HG03139 (cell line): Measurements from ENCODE around the gene FAM117A.
"Not testable (repeated sequence)": the region's sequence is repeated elsewhere in the genome, so short reads cannot be mapped to it uniquely, and the experiment has no call there.

Source experiments
- ATAC-seq: cut with Tn5 transposase; IDR thresholded peaks from one replicate; pipeline ENCODE4 v1.9.1; 2021; ENCODE audit not compliant: unreplicated experiment

FAM117A gene

DNA sequence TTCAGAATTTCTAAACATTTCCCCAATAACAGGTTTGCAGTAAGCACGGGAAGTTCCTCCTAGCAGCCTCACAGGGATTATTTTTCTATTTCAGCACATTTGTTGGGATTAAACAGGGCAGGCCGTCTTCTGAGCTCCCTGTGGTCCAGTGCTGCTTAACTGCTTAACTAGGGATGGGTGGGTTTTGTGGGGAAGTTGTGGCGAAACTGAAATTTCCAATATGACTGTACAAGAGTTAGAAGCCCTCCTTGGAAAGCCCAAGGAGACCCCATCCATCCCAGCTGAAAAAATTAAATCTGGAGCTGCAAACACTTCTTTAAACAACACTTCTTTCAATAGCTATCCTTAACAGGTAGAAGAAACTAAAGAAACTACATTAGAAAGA lies 22.2 kb downstream of the FAM117A start:
- no peak for ATAC-seq

DNA sequence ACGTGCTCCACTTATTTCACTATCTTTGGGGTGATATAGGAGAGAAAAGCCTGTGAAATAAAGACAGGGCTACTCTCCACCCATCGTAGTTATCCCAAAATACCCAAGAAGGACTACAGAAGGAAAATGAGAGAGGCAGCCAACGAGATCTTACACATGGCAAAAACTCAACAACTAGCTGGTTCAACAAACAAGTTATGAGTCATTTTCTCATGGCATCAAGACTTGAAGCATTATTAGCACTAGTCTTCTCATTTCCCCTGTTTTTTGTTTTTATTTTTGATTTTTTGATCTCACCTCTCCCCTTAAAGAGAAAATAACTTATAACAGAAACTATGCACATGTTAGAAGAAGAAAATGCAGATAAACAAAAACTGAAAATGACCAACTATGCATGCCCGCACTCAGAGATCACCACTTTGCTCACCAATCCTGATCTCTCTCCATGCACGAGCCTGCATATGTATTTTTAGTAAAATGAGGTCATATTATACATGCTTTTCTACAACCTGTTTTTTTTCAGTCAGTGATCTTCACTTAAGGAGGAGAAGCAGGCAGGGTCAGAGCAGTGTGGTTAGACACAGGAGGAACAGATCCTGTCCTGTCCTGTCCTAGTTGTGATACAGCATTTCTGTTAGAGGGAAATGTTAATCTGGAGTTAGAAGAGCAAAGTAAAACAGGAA lies 22.8 kb downstream of the FAM117A start:
- ATAC-seq: no peak

DNA sequence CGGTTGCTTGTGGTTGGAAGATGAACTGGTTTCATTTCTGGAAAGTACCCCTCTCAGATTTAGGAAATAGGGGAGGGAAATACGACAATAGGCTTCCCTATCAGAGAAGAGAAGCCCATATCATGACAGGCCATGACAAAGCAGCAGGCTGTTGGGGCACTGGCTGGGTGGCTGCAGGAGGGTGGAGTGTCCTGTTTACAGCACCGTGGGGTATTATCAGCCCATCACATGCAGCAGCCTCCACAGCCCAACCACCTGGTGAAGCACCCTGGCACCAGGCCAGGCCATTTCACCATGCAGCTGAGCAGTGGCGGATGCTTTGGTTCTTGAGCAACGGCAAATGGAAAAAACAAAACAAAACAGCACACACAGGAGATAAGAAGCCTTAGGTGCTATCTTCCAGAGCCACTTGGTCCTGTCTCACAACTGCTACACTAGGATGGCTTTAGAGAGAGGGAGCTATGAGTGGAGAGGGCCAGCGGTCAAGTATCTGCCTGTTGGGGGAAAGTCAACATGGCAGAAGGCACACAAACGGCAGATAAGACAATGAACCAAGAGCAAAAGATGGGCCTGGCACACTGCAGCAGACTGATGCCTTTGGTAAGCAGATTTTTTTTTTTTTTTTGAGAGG lies 24.2 kb downstream of the FAM117A start:
- ATAC-seq: peak; percentile 54

DNA sequence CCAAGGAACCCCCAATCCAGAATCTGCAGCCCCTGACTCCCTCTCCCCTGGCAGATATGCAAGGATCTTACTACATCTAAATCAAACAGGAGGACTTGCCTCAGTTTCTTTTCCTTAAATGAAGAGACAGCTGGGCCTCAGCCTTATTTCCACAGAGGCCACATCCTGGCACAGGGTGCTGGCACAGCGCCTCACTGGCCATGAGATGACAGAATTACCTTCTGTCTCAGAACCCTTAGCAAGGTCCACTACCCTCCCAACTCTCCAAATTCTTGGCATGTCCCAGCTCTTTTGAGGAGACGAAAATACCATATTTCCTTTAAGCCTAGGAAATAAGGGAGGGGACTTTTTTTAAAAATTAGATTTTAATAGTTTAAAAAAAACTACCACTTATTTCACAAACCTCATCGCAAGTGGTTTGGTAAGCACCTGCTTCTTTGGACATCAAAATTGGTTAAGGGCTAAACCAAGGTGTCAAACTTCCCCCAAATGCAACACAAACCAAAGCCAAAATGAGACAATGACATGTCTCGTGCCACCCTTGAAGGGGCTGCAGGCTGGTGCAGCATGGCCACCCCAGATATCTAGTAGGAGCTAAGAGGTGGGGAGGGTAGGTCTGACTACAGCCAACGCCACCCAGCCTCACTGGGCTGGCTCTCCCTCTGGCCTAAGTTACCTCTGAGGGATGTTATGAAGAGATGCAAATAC lies 25.3 kb downstream of the FAM117A start:
- ATAC-seq: no peak

DNA sequence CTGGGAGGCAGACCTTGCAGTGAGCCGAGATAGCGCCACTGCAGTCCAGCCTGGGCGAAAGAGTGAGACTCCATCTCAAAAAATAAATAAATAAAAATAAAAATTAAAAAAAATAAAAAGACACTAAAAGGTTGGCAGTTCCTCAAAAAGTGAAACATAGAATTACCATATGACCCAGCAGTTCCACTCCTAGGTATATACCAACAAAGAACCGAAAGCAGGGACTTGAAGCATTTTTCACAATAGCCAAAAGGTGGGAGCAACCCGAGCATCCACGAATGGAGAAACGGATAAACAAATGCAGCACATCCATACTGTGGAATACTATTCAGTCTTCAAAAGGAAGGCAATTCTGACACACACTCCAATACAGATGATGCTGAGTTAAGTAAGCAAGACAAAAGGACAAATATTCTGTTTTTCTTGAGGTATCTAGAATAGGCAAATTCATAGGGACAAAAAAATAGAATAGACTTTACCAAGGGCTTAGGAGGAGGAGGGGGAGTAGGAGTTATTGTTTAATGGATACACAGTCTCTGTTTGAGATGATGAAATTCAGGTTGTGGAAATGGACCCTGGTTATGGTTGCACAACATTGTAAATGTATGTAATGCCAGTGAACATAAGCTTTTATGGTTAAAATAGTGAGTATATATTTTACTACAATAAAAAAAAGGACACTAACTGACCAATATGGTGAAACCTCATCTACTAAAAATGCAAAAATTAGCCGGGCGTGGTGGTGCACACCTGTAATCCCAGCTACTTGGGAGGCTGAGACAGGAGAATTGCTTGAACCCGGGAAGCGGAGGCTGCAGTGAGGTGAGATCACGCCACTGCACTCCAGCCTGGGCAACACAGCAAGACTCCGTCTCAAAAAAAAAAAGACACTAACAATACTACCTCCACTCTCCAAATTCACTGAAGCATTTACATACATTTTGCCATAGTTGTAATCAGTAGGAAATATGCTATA lies 29.1 kb downstream of the FAM117A start:
- no peak for ATAC-seq

DNA sequence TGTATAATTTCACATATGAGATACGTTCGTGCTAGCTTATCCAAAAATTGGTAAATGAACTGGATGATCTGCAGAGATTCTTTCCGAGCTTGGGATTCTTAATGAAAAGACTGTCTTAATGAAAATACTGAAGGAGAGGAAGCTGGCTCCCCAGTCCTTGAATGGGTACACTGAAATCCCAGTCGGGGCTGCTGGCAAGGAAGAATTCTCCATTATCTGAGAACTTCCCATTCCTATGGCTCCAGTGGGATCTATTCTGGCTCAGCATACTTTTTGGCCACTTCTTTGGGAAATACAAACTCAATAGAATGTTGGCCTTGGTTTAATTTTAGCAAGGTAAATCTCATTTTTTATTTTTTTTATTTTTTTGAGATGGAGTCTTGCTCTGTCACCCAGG lies 32.5 kb downstream of the FAM117A start:
- no peak for ATAC-seq

DNA sequence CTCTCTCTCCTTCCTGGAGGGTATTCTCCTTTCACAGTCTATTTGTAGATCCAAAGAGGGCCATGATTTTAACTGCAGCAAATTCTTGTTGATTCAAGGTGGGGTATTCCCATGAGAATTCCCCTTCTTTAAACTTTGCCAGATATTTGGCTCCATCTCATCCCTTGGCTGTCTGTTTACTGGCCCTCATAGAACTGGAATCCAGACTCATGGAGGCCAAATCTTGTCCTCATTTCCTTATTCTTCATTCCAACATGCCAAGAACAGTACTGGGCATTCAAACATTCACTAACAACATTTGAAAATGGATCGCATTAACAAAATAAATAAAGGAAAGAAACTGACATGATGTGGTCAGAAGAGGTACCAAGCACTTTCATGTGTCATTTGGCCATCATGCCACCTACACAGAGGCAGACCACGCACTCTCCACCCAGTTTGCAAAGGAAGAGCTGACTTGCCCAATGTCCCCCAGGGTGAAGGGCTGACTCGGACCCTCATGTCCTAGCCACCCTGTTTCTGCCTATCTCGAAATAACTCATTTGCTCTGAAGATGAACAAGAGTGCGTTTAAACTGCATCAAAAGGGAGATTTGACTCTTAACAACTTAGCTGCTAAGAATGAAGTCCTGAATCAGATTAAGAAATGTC lies 33.0 kb downstream of the FAM117A start:
- ATAC-seq: no peak

DNA sequence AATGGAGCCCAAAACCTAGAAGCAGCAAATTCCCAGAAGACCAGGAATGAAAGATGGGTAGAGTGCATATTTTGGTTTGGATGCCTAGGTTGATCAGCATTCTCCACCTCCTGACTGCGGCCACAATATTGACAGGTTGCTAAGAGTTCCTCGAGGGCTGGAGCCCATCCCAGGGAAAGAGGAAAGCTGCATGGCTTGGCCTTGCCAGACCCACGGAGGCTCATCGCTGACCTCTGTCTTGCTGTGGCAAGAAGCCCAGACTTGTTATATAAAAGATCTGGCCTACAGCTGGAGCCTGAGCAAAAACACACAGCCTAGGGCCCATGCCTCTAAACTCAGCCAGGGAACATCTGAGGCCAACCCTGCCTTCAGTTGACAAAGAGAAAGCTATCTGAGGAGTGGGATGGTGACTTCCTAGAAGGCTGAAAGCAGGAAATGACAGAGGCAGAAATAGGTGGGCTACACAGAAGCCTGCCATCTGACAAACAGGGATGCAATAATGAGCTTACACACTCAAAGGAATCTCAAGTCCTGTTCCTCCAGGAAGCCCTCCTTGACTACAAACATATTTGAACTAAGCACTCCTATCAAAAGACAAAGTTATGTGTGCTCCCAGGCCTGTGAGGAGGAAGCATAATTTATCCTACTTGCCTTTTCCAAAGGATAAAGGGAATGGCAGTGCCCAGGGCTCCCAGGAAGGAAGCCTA lies 33.7 kb downstream of the FAM117A start:
- no peak for ATAC-seq

DNA sequence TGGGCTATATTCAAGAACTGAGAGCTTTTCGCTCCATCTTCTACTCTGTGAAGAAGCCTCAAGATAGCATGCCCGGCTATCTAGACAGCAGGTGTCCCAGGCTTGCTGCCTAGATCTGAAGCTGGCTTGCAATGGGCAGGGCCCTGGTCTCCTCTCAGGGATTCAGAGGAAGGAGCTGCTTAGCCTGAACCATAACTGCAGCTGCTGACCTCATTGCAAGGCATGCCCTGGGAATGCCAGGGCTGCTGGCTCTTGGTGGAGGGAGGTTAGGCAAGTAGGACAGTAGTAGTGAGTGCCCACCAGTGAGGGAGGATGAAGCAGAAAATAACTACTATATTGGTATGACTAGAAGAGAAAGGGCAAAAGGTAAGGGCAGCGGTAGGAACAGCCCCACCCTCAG lies 34.9 kb downstream of the FAM117A start:
- no peak for ATAC-seq

DNA sequence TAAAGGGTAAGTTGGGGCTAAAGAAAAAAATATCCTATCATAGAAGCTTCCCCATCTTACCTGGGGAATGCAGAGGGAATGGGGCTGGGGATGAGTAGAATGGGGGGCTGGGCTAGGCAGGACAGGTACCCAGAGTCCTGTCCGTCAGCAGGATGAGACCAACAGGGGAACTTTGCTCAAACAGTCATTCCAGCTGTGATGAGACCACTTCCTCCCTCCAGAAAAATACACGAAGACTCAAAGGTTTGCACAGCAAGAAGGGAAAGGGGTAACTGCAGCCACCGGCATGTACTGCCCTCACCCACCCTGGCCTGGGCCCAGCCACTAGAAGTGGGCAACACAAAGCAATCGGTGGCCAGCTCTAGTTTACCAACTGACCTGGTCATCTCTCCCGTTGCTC lies 35.5 kb downstream of the FAM117A start:
- ATAC-seq: no peak

DNA sequence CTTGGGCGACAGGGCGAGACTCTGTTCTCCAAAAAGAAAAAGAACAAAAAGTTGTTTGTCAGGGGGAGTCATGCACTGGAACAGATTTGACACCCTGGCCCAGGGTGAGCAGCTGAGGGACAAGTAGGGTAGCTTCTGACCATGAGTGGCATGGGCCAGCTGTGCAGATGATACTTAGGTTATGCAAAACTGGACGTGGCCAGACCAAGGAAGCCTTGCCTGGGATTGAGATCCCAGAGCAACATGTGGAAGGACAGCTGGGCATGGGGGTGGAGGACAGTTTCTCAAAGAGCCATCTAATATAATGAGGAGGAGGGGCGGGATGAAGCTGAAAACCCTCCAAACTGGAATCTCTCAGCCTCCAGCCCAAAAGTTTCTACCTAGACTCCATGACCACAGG lies 36.6 kb downstream of the FAM117A start:
- no peak for ATAC-seq

DNA sequence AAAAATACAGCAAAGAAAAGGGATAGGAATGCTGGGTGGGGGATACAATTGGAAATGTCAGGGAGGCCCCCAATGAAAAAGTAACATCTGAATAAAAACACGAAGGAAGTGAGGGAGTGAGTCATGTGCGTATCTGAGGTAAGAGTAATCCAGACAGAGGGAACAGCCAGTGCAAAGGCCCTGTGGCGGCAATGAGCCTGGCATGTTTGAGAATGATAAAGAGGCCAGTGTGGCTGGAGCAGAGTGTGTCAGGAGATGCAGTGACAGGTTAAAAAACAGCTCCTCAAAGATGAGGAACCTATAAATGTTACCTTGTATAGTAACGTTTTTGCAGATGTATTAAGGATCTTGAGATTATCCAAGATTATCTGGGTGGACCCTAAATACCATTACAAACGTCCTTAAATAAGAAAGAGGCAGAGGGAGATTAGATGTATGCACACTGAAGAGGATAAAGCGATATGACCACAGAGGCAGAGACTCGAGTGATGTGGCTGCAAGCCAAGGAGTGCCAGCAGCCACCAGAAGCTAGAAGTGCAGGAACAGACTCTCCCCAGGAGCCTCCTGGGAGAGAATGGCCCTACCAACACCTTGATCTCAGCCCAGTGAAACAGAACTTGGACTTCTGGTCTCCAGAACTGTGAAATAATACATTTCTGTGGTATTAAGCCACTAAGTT lies 38.3 kb downstream of the FAM117A start:
- ATAC-seq: no peak

DNA sequence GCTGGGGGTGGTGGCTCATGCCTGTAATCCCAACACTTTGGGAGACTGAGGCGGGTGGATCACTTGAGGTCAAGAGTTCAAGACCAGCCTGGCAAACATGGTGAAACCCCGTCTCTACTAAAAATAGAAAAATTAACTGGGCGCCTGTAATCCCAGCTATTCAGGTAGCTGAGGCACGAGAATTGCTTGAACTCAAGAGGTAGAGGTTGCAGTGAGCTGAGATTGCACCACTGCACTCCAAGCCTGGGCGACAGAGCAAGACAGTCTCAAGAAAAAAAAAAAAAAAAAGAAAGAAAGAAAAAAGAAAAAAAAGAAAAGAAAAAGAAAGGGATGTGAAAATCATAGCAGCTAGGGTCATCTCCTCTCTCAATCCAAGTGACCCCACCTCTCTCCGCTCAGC lies 39.4 kb downstream of the FAM117A start:
- ATAC-seq: not testable (repeated sequence)

DNA sequence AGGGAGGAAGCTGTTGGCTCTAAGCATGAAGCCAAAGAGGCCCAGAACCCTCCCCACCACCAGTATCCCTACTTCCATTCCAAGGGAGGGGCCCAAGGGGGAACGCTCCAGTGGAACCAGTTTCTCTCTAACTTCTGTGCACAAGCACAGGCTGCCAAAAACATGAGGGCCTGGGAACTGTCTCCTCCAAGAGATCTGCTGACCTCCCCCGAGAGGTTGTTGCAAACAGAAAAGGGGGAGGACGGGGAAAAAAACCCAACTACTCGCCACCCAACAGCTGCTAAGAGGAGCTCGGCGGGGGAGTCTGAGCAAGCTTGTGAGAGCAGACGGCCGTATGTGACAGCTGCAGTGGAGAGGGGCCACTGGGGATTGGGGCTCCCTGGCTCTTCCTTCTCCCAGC lies 40.5 kb downstream of the FAM117A start:
- no peak for ATAC-seq

DNA sequence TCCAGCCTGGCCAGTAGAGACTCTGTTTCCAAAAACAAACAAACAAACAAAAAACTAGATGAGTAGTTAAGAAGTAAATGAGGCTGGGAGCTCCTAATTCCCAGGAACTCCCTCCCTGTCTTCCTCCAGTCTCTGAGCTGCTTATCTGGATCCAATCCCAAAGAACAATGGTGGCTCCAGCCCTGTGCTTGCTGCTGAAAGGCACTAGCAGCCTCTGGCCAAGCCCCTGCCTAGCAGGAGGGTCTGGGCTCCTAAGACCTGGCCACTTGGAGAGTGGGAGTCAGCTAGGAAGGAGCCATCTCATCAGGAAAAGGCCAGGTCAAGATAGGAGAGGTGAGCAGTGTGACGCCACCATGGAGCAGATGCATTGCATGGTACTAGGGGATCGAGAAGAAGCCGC lies 41.9 kb downstream of the FAM117A start:
- no peak for ATAC-seq

DNA sequence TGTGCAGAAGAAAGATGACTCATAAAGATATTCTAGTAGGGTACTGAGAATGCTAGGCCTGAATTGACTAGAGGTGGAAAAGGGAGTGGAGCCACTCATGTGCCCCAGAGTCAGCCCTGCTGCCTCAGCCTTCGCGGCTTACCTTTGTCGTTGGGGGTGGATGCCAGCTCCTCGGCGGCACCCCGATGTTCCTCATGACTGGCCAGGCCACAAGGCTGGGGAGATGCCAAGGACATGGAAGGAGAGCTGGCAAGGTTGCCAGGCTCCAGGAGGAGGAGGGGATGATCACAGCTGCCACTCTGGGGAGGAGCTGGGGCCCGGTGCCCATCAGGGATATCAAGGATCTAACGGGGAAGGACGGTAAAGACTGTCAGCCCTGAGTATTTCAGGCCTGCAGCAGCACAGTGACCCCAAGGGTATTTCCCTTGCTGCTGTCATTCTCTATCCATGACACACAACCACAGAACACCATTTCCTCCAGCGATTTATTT lies 46.5 kb downstream of the FAM117A start:
- ATAC-seq: no peak

DNA sequence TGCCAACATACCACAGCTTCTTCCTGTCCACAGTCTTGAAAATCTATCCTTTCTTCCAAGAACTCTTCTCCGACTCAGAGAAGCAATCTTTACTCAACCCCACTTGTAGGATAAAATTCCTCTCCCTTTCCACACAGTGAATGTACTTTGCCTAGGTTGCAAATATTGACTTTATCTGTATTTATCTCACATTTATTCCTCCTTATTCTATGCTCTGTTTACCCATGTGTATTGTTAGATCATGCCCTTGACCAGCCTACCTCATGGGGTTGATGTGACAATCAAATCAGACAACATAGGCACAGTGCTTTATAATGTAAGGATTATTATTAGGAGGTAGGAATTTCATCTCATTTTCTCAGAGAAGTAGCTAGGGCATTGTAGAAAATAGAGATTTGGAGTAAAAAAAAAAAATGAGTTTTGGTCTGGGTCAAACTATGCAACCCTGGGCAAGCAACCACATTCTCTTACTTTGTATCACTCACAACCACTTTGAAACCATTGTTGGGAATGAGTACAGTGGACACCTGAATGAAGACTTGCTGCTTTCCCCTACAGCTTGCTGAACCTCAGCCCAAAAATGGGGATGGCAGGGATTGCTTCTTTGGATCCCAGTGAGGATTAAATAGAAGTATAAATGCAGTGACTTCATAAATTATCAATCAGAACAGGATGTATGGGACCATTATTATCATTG lies 47.1 kb downstream of the FAM117A start:
- ATAC-seq: no peak

DNA sequence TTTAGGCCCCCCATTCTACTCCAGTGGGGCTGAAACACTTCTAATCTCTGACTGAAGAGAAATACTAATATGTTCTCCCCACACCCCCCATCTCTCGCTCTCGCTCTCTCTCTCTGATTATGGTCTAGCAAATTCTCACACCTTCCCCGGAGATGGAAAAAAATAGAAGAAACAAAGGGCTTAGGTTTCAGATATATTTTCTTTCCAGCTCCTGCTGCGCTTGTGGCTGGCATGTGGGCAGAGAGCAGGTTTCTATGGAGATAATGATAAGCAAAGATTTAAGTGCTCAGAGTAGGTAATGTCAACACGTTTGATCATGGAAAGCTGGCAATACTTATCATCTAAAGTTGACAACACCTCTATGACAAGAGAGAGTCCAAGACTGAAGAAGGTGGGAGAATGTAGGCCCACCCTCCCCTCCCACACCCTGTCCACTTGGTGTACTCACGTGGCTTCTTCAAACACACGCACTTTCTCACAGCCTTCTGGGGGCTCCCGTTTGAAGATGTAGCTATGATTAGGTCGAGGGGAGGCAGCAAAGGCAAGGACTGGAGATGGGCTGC lies 48.1 kb downstream of the FAM117A start:
- ATAC-seq: no peak
